ENCODE results near the gene LRP8.
A peak's percentile ranks its signal among the peaks of the same experiment; 100 is the strongest.

LRP8 gene

GRCh38 chr1:53339736-53340635 is 12.1 kb upstream of the LRP8 start:
- DNase-seq (ENCODE audit: low read depth) = no peak

GRCh38 chr1:53338423-53338822 is 10.6 kb upstream of the LRP8 start:
- DNase-seq (ENCODE audit: low read depth) = no peak

- no peak for DNase-seq (ENCODE audit: low read depth)
These were observed 9.6 kb upstream of the LRP8 start for GRCh38 chr1:53337499-53337898.

- DNase-seq (ENCODE audit: low read depth) = no peak
These were observed 8.3 kb upstream of the LRP8 start for GRCh38 chr1:53336146-53336545.

- no peak for DNase-seq (ENCODE audit: low read depth)
These were observed 7.8 kb upstream of the LRP8 start for GRCh38 chr1:53335661-53336060.

GRCh38 chr1:53334781-53335180 is 6.9 kb upstream of the LRP8 start:
- DNase-seq (ENCODE audit: low read depth) = no peak

- no peak for DNase-seq (ENCODE audit: low read depth)
These were observed 6.4 kb upstream of the LRP8 start for GRCh38 chr1:53334312-53334711.

GRCh38 chr1:53332833-53333232 is 5.0 kb upstream of the LRP8 start:
- no peak for DNase-seq (ENCODE audit: low read depth)

GRCh38 chr1:53332186-53332564 is 4.3 kb upstream of the LRP8 start:
- DNase-seq (ENCODE audit: low read depth) = no peak

GRCh38 chr1:53331446-53332185 is 3.7 kb upstream of the LRP8 start:
- DNase-seq (ENCODE audit: low read depth) = no peak

- no peak for DNase-seq (ENCODE audit: low read depth)
These were observed 2.9 kb upstream of the LRP8 start for GRCh38 chr1:53330819-53331218.

- DNase-seq (ENCODE audit: low read depth) = no peak
These were observed 950 bp upstream of the LRP8 start for GRCh38 chr1:53328541-53329499.

- DNase-seq (ENCODE audit: low read depth) = no peak
These were observed 522 bp downstream of the LRP8 start for GRCh38 chr1:53327182-53327913.

GRCh38 chr1:53326598-53327181 is 1.2 kb downstream of the LRP8 start:
- DNase-seq (ENCODE audit: low read depth) = no peak

GRCh38 chr1:53326088-53326597 is 1.7 kb downstream of the LRP8 start:
- peak; percentile 88 for DNase-seq (ENCODE audit: low read depth)

GRCh38 chr1:53325326-53326087 is 2.4 kb downstream of the LRP8 start:
- DNase-seq (ENCODE audit: low read depth) = no peak

- no peak for DNase-seq (ENCODE audit: low read depth)
These were observed 3.1 kb downstream of the LRP8 start for GRCh38 chr1:53324728-53325297.

- no peak for DNase-seq (ENCODE audit: low read depth)
These were observed 3.5 kb downstream of the LRP8 start for GRCh38 chr1:53324321-53324720.

GRCh38 chr1:53323316-53323715 is 4.6 kb downstream of the LRP8 start:
- no peak for DNase-seq (ENCODE audit: low read depth)
